HG02870 (cell line): ENCODE results near the gene SLC7A8.
"Not testable (repeated sequence)": the region's sequence is repeated elsewhere in the genome, so short reads cannot be mapped to it uniquely, and the experiment has no call there.

Experiments
- ATAC-seq: cut with Tn5 transposase; IDR thresholded peaks from one replicate; pipeline ENCODE4 v1.9.1; 2021; ENCODE audit warnings: mild to moderate bottlenecking, moderate library complexity; ENCODE audit not compliant: unreplicated experiment

SLC7A8 gene

DNA sequence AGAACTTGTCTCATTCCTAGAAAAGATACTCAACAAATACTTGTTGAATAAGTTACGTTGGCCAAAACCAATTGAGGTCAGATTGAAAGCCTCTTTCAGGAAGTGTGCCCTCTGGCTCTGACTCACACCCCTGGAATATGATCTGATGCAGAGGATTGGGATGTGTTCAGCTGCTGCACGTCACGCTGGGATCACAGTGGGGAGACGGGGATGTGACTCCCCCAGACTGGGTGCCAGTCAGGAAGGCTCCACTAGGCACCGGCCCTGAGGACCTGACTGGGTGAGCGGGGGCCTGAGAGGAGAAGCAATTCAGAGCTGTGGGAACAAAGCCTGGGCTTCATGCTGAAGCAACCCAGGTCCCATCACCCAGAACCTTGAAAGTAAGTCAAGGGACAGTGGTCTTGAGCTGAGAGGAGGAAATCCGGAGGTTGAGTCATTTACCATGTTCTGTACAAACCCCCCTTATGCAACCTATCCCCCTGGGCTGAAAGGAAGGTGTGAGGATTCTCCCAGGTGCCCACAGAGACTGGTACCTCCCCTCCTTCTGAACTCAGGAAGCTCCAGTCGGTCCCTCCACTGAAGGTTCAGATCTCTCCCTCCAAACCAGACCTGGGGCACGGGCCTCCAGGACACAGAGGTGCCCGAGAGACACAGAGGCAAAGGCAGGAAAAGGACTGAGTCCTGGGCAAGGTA, 68.3 kb downstream of the SLC7A8 start:
- no peak for ATAC-seq

DNA sequence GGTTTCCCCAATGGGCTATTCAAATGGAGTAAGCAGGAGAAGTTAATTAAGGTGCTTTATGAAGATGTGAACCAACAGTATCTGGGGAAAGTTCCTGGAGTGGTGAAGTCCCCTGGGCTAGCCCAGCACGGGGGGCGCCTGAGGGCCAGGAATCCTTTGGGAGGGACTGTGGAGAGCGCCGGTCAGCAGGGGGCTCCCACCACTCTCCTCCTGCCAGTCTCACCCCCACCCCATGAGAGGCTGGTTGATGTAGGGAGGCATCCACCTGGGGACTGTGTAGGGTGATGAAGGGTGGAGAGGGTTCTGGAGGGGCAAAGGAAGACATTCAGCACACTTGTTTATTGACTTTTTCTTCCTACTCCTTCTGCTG, 68.8 kb downstream of the SLC7A8 start:
- ATAC-seq: no peak

GRCh38 chr14:23114120-23114458, 69.4 kb downstream of the SLC7A8 start:
- no peak for ATAC-seq

DNA sequence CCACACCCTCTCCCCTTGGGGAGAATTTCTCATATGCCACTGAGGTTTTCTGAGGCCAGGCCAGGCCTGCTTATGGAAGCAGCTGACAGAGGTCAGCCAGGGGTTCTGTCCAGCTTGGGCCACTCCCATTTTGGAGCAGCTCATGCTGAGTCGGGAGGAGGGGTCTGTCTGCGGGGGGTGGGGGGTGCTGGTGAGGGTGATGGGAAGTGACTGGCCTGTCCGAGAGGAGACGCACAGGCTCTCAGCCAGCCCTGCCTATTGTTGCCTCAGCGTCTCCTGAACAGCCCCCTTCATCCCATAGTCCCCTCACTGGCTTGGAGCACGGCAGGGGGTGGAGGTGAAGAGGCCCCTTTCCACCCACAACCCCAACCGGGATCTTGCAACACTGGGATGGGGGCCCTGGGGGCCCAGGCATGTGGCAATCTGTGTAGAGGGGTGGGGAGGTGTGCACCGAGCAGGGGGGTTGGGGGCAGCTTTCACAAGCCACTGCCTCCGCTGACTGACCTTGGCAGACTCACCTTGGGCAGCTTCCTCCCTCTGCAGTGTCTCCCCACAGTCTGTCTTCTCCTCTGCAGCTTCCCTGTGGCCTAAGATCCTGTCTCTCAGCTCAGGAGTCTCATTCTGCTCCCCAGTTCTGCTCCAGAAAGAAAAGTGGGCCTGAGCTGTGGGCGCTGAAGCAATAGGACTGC, 69.9 kb downstream of the SLC7A8 start:
- no peak for ATAC-seq

GRCh38 chr14:23112359-23113178, 70.9 kb downstream of the SLC7A8 start:
- no peak for ATAC-seq

GRCh38 chr14:23110579-23111365, 72.7 kb downstream of the SLC7A8 start:
- ATAC-seq: no peak

- ATAC-seq: no peak
Observed at GRCh38 chr14:23109769-23110168, 73.7 kb downstream of the SLC7A8 start.

DNA sequence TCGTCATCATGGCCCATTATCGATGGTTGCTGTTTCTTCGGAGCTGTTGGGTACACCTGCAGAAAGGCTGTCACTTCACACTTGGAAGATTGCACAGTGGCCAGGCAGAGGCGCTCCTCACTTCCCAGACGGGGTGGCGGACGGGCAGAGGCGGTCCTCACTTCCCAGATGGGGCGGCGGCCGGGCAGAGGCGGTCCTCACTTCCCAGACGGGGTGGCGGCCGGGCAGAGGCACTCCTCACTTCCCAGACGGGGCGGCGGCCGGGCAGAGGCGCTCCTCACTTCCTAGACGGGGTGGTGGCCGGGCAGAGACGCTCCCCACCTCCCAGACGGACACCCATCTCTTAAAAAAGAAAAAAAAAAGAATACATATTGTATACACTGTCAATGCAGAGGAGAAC, 75.3 kb downstream of the SLC7A8 start:
- not testable (repeated sequence) for ATAC-seq

GRCh38 chr14:23107620-23108019, 75.8 kb downstream of the SLC7A8 start:
- ATAC-seq: not testable (repeated sequence)

DNA sequence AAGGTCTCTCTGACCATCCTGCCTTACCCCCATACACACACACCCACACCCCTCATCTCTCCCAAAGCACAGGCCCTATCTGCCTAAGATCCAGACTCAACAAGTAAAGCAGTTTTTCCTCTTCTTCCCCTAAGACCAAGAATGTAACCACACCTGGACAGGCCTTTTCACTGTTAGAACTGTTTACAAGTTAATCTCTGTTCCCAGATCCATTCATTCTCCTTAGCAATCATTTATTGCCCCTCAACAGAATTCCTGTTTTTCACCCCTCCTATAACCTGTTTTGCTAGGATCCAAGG, 76.8 kb downstream of the SLC7A8 start:
- ATAC-seq: no peak

GRCh38 chr14:23105348-23105824, 78.1 kb downstream of the SLC7A8 start:
- ATAC-seq: no peak

DNA sequence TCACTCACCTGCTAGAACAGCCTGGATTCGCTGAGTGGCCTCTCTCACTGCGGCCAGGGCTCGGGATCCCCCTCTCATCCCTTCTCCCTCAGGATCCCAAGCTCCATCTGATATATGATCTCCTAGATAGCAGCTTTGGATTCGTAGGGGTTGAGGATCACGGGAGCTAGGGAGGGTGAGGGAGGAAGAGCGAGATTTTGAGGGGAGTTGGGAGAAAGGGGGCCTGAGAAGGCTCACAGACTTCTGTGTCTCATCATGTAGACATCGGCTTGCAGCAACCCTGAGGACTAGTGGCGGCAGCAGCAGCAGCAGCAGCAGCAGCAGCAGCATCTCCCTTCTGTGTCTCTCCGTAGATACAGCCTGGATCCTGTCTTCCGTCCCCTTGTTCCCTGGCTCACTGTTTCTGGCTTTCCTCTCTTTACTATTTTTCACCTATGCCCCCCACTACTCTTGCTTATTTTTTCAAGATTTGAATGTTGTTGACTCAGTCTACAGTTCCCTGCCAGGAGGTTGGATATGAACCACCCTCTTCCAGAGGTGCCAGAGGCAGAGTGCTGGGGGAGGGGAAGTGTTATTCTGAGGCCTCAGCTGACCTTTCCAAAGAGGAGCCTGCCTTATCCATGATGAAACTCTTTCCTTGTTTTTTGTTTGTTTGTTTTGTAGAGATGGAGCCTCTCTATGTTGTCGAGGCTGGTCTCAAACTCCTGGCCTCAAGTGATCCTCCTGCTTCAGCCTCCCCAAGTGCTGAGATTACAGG, 78.7 kb downstream of the SLC7A8 start, which contains the start of gene CIROP:
TSS of gene CIROP (minus strand) at position 399 of the 757 bp plus-strand sequence. CDS start at position 330, 69 bp downstream.
- ATAC-seq: no peak

- ATAC-seq: no peak
Observed at GRCh38 chr14:23104070-23104590, 79.3 kb downstream of the SLC7A8 start.

- ATAC-seq: no peak
Observed at GRCh38 chr14:23103581-23103980, 79.9 kb downstream of the SLC7A8 start.

DNA sequence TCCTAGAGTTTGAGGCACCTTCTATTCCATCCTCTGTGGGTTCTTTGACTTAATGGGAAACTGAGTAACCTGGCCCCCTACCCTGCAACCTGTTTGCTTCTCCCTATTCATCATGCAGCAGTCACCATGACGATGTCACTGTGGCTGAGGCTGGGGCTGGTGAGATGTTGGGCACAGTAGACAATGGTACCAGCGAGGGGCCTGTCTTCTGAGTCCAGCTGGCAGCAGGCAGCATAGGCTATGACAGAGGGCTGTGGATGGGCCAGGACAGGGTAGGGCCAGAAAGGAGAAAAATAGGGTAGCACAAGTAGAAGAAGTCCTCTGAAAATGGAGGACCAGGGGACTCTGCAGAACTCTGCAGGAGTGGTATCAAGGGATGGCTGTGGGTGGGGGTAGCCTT, 80.7 kb downstream of the SLC7A8 start:
- no peak for ATAC-seq

GRCh38 chr14:23101986-23102625, 81.4 kb downstream of the SLC7A8 start:
- no peak for ATAC-seq

- ATAC-seq: no peak
Observed at GRCh38 chr14:23101213-23101970, 82.1 kb downstream of the SLC7A8 start.

DNA sequence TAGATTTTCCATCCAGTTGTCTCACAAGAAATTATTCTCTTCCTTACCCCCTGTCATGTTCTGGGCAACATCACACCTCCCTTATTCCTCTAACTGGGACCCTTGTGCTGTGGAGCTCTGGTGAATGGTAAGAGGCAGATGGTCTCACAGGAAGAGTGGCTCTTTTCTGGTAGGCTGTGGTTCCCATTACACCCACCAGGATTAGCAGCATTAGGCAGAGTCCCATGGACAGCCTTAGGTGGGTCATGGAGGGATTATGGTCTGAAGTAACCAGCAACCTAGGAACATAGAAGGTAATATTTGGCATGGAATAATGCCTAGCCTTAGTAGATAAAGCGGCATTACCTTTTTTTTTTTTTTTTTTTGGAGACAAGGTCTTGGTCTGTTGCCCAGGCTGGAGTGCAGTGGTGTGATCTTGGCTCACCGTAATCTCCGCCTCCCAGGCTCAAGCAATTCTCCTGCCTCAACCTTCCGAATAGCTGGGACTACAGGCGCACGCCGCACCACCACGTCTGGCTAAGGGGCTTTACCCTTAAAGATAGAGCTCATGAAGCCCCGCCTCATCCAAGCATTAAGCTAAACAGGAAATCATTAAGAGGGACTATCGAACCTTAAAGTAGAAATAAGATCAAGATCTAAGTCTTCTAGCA, 84.1 kb downstream of the SLC7A8 start:
- ATAC-seq: no peak
